ENCODE measurements around the gene DOCK9.

Gene DOCK9

DNA sequence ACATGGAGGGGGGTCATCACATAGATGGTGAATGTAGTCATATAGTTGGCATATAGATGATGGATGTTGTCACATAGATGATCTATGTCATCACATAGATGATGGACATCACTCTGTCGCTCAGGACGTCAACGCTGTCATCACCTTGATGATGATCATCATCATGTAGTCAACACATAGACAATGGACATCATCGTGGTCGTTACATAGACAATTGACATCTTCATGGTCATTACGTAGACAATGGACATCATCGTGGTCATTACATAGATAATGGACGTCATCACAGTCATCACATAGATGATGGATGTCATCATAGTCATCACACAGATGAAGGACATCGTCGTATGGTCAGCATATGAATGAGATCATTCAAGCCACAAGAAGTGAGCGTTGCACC, 196.8 kb downstream of the DOCK9 start:
- TF ChIP-seq, protein P1, sequence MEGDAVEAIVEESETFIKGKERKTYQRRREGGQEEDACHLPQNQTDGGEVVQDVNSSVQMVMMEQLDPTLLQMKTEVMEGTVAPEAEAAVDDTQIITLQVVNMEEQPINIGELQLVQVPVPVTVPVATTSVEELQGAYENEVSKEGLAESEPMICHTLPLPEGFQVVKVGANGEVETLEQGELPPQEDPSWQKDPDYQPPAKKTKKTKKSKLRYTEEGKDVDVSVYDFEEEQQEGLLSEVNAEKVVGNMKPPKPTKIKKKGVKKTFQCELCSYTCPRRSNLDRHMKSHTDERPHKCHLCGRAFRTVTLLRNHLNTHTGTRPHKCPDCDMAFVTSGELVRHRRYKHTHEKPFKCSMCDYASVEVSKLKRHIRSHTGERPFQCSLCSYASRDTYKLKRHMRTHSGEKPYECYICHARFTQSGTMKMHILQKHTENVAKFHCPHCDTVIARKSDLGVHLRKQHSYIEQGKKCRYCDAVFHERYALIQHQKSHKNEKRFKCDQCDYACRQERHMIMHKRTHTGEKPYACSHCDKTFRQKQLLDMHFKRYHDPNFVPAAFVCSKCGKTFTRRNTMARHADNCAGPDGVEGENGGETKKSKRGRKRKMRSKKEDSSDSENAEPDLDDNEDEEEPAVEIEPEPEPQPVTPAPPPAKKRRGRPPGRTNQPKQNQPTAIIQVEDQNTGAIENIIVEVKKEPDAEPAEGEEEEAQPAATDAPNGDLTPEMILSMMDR (conservative IDR thresholded peaks at IDR 0.05; ENCODE audit: control insufficient read depth, insufficient read depth, low read depth, low read length), result no peak
- peak; percentile 44 for DNase-seq (ENCODE audit: low read depth)
- H3K4me3 ChIP-seq (ENCODE audit: control insufficient read depth, low read depth, low read length), result no peak overlapping the region

DNA sequence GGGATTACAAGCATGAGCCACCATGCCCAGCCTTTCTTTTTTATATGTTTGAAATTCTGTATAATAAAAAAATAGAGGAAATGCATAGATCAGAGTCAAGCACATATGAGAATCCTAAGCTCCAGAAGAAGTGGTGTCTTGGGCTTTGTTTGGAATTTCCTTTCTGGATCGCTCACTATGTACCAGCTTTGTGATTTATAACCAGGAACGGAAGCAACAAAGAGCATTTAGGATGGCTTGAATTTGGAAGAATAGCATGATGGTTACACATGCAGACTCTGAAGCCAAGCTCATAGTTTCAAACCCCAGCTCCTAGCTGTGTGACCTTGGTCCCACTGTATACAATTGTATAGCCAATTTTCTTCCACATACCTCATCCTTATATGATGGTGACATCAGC, 197.4 kb downstream of the DOCK9 start:
- TF ChIP-seq, protein P1 (conservative IDR thresholded peaks at IDR 0.05; ENCODE audit: control insufficient read depth, insufficient read depth, low read depth, low read length), result no peak
- no peak overlapping the region for H3K4me3 ChIP-seq (ENCODE audit: control insufficient read depth, low read depth, low read length)
- DNase-seq (ENCODE audit: low read depth), result no peak

DNA sequence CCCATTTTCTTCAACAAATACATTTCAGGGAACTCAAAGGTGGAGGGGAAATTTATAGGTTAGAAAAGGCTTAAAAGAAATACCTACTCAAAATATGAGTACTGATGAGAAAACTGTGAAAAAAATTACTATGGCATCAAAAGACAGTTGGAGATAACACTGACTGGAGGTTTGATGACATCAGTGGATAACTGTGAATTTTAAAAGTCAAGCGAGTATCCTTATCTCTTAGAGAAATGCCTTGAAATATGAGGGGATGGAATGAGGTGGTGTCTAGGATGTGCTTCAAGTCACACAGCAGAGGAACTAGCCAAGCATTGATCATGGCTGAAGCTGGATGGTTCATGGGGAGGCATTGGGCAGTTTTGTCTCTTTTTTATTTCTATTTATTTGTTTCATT, 198.2 kb downstream of the DOCK9 start:
- H3K4me3 ChIP-seq (ENCODE audit: control insufficient read depth, low read depth, low read length), result no peak overlapping the region
- TF ChIP-seq, protein P1 (conservative IDR thresholded peaks at IDR 0.05; ENCODE audit: control insufficient read depth, insufficient read depth, low read depth, low read length), result no peak
- no peak for DNase-seq (ENCODE audit: low read depth)

DNA sequence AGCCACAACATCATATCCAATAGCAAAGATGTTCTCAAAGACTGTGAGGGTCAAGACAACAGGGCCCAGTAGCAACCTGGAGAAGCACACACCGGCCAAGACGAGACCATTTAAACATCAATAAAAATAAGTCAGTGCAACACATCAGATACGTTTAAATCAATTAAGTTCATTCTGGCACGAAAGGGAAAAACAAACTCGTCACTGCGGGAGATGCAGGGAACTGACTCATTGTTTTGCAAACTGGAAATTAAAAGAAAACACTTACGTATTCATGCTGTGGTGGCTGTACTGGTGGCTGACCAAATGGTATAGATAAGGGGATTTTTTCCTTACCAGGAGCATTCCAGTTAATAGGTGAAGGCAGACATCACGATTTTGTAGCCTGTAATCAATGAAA, 199.1 kb downstream of the DOCK9 start:
- TF ChIP-seq, protein P1 (conservative IDR thresholded peaks at IDR 0.05; ENCODE audit: control insufficient read depth, insufficient read depth, low read depth, low read length), result no peak
- no peak for DNase-seq (ENCODE audit: low read depth)
- H3K4me3 ChIP-seq (ENCODE audit: control insufficient read depth, low read depth, low read length), result no peak overlapping the region

DNA sequence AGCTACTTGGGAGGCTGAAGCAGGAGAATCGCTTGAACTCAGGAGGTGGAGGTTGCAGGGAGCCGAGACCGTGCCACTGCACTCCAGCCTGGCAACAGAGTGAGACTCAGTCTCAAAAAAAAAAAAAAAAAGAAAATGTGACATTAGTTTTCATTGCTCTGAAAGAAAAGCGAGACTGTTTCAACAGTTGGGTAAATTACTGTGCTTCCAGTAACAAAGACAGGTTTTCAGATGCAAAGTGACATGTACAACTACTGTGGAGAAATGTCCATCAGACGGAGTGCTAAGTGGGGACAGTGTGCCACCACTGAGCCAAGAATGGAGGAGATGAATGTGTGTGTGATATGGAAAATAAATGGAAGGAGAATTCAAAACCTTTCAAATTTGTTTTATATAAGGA, 201.2 kb downstream of the DOCK9 start:
- no peak for DNase-seq (ENCODE audit: low read depth)
- H3K4me3 ChIP-seq (ENCODE audit: control insufficient read depth, low read depth, low read length), result no peak overlapping the region
- TF ChIP-seq, protein P1 (conservative IDR thresholded peaks at IDR 0.05; ENCODE audit: control insufficient read depth, insufficient read depth, low read depth, low read length), result no peak

DNA sequence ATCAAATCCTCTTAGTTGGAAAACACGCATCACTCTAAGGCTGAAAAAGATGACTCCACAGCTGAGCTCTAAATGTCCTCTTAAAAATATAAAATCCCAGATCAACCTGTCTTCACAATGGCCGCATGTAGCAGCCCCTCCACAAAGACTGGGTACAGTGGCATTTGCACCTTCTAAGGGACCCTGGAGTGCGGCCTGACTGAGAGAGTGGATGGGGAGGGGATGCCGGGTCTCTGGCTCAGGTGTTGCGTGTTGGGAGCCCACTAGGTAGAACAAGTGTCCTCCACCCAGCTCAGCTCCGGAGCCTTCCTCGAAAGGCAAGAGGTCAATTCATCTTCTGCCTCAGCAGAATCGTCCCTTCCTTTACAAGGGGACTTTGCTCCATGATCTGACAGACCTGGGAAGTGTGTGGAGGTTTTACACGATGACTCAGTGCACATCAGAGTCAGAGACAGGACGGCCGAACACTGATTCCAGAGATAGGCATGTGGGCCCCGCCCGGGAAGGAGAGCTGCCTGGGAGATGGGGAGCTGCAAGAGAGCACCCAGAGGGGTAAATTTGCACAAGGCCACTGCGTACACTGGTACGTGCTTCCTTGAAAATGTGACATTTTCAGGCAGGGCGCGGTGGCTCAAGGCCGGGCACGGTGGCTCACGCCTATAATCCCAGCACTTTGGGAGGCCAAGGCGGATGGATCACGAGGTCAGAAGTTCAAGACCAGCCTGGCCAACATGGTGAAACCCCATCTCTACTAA, 201.8 kb downstream of the DOCK9 start:
- TF ChIP-seq, protein P1 (conservative IDR thresholded peaks at IDR 0.05; ENCODE audit: control insufficient read depth, insufficient read depth, low read depth, low read length), result no peak
- H3K4me3 ChIP-seq (ENCODE audit: control insufficient read depth, low read depth, low read length), result no peak overlapping the region
- DNase-seq (ENCODE audit: low read depth), result peak; percentile 59

All from fibroblast of mammary gland (primary cell).